ENCODE data around the gene ATXN7L1. TPM values are rescaled to one million over a fixed set of nuclear protein-coding genes. Genes with fewer than 3 reads are reported as not detected.

Gene ATXN7L1
- polyA plus RNA-seq, 1 experiment = 2.7 TPM

- CTCF ChIA-PET = interaction anchor here (1.3 kb wide), 1 partner anchor 100 kb away, joined by 4 read pairs; no protein-coding TSS in a partner anchor
- TF ChIP-seq CTCF (IDR thresholded peaks at IDR 0.05; ENCODE audit: insufficient read depth, low read depth, low read length) = no peak
- Histone ChIP-seq H3K27me3 (ENCODE audit: control insufficient read depth, insufficient read depth, low read length) (no peaks in the 10 kb centered on the region), H3K4me3 (ENCODE audit: low read depth, low read length) (no peak overlapping the region), H3K36me3 (ENCODE audit: control insufficient read depth, insufficient read depth, low read length) (no peaks in the 10 kb centered on the region)
- POLR2A ChIA-PET = no interaction called here
- DNase-seq (ENCODE audit: low read depth) = no peak
Observed at GRCh38 chr7:105860793-105861192, 15.6 kb downstream of the ATXN7L1 start.

DNA sequence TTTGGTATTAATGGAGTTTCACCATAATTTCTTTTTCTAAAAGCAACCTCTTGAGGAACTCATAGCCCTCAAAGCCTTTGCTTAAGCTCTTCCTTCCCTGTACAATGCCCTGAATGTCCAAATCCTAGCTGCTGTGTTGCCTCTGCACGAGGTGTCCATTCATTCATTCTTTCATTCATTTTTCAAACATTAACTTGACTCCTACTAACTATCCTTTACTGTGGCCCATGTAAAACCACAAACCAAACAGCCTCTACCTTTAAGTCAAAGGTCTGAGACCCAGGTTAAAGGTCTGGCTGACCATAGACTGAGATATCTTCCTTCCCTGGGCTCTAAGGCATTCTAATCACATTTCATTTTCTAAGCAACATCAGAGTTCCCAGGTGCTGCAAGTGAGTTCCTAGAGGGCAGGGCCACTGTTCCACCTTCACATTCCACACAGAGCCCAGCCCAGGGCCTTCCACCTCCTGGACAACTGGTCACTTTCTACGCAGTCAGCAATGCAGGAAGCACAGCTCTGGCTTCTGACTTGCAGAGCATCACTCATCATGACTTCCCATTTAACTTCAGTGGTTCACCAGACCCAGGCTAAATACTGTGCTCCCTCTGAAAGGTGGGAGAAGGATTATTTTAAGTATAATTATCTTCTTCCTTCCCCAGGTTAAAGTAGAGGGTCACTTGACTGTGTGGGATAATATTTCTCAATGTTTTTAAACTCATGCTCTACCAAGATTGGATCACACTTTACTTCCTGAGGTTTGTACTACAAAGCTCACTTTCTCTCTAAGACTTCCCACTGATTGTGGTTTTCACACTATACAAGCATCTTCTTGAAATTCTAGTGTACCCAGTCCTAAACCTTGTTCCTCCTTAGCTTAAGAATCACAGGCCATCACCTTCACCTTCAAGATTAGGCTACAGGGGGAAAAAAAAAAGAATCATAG is 19.1 kb downstream of the ATXN7L1 start:
- ChIA-PET POLR2A (no interaction called here), CTCF (interaction anchor here (0.6 to 0.7 kb wide), 3 partner anchors 183 to 1352 kb away, joined by 3 read pairs; no protein-coding TSS in a partner anchor)
- Histone ChIP-seq H3K36me3 (ENCODE audit: control insufficient read depth, insufficient read depth, low read length) (no peaks in the 10 kb centered on the region), H3K4me3 (ENCODE audit: low read depth, low read length) (no peak overlapping the region), H3K27me3 (ENCODE audit: control insufficient read depth, insufficient read depth, low read length) (no peaks in the 10 kb centered on the region)
- DNase-seq (ENCODE audit: low read depth) = no peak
- no peak for TF ChIP-seq CTCF (IDR thresholded peaks at IDR 0.05; ENCODE audit: insufficient read depth, low read depth, low read length)

GRCh38 chr7:105854498-105854897 is 21.9 kb downstream of the ATXN7L1 start:
- no peak overlapping the region for H3K4me3 ChIP-seq (ENCODE audit: low read depth, low read length)
- no peak for TF ChIP-seq CTCF (IDR thresholded peaks at IDR 0.05; ENCODE audit: insufficient read depth, low read depth, low read length)
- ChIA-PET POLR2A (no interaction called here), CTCF (interaction anchor here (1.4 kb wide), 1 partner anchor 155 kb away, joined by 4 read pairs; no protein-coding TSS in a partner anchor)
- H3K27me3 ChIP-seq (ENCODE audit: control insufficient read depth, insufficient read depth, low read length) = no peaks in the 10 kb centered on the region
- no peak for DNase-seq (ENCODE audit: low read depth)
- H3K36me3 ChIP-seq (ENCODE audit: control insufficient read depth, insufficient read depth, low read length) = no peaks in the 10 kb centered on the region

DNA sequence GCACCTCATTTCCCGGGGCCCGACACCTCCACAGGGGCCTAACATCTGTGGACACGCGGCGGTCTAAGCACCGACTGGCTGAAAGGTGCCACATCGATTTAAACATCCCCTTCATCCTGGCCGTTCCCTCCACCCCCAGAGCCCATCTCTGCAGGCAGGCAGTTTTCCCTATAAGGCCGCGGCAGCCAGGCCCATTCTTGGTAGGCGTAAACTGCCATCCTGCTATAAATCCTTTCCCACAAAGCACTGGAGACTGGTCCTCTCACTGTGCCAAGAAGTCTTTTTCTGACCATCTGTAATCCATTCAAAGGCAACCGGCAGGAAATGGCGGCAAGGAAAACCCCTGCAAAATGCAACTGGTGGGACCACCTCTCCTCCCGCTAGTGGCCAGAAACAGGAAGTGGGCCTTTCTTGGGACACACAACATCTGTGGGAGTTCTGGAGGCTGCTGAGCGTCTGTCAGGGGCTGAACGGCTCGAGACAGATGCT is 22.4 kb downstream of the ATXN7L1 start:
- ChIA-PET POLR2A (no interaction called here), CTCF (no interaction called here)
- Histone ChIP-seq H3K4me3 (ENCODE audit: low read depth, low read length) (no peak overlapping the region), H3K36me3 (ENCODE audit: control insufficient read depth, insufficient read depth, low read length) (no peaks in the 10 kb centered on the region), H3K27me3 (ENCODE audit: control insufficient read depth, insufficient read depth, low read length) (no peaks in the 10 kb centered on the region)
- no peak for DNase-seq (ENCODE audit: low read depth)
- peak; percentile 36; the same call in 1 of the 2 replicates for TF ChIP-seq CTCF (IDR thresholded peaks at IDR 0.05; ENCODE audit: insufficient read depth, low read depth, low read length)

DNA sequence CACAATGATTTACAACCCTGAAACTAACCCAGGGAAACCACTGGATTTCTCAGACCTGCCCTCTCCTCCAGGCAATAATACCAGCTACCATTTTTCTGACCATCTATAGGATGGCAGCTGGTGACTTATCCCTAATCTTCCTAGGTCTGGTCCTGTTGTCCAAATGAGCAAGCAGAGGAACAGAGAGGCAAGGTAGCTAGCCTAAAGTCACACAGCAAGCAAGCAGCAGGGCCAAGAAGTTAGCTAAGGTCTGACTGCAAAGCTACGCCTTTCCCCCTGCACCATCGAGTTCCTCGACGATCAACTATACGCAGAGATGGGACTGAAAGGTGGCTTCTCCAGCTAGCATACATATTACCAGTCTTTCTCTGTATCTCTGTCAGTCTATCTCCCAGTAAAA is 25.3 kb downstream of the ATXN7L1 start:
- ChIA-PET POLR2A (no interaction called here), CTCF (interaction anchor here (0.6 to 1.4 kb wide), 2 partner anchors 37 to 238 kb away, joined by 3 read pairs; no protein-coding TSS in a partner anchor)
- no peak for DNase-seq (ENCODE audit: low read depth)
- no peaks in the 10 kb centered on the region for H3K36me3 ChIP-seq (ENCODE audit: control insufficient read depth, insufficient read depth, low read length)
- no peak for TF ChIP-seq CTCF (IDR thresholded peaks at IDR 0.05; ENCODE audit: insufficient read depth, low read depth, low read length)
- H3K27me3 ChIP-seq (ENCODE audit: control insufficient read depth, insufficient read depth, low read length) = no peaks in the 10 kb centered on the region
- H3K4me3 ChIP-seq (ENCODE audit: low read depth, low read length) = no peak overlapping the region

All from BJ (cell line).